Motor neuron (in vitro differentiated cells): Measurements from ENCODE around the gene TINAG. TPM values are rescaled to one million over a fixed set of nuclear protein-coding genes. Genes with fewer than 3 reads are reported as not detected.

Experiments
- ATAC-seq, 8 experiments: fragments of 200-7000 bp; cut with Tn5 transposase; replicated peaks in 6 of 8; 2 replicates each; pipeline ENCODE4 v1.8.0; 2021; ENCODE audit warnings: mild to moderate bottlenecking in 8 of 8, moderate library complexity in 8 of 8
- H3K27ac ChIP-seq, 2 donors: fragments of 250-450 bp; sonication (Bioruptor Pico); 2 replicates each; pipeline ENCODE4 v1.9.0; 2021; ENCODE audit warnings: antibody characterized with exemption in 2 of 2, mild to moderate bottlenecking in 2 of 2, moderate library complexity in 1 of 2
- H3K4me1 ChIP-seq, 2 donors: fragments of 250-450 bp; sonication (Bioruptor Pico); replicated peaks in 1 of 2; 2 replicates each; pipeline ENCODE4 v1.6.1; 2021; ENCODE audit warnings: antibody characterized with exemption in 2 of 2, mild to moderate bottlenecking in 2 of 2, moderate library complexity in 1 of 2
- H3K4me3 ChIP-seq, 5 donors: fragments of 250-450 bp; sonication (Bioruptor Pico); 2 replicates each; pipeline ENCODE4 v1.9.0; 2021; ENCODE audit warnings: antibody characterized with exemption in 5 of 5, mild to moderate bottlenecking in 5 of 5, moderate library complexity in 4 of 5
- WGBS, 10 experiments: fragments of 450-650 bp; shearing (Covaris generic); methylation state at CpG; one replicate each; pipeline ENCODE4 v1.0.0; 2022; 5-methylcytosine and 5-hydroxymethylcytosine counted together
- in situ Hi-C, 9 experiments: fragments of 400-800 bp; cut with MboI; loops; one replicate each; pipeline ENCODE4 v1.15.0; 2021; ENCODE audit warnings: low sequenced_read_pairs in 9 of 9, low pct_unique_long_range_greater_than_20kb in 2 of 9; ENCODE audit not compliant: unreplicated experiment in 9 of 9
- total RNA-seq, 8 experiments: library from RNA; unstranded; fragments of 300-600 nt; gene quantifications; 2 replicates each; pipeline versions ENCODE4 v1.2.3 to v1.2.4, GENCODE V29; 2022

Gene TINAG, protein sequence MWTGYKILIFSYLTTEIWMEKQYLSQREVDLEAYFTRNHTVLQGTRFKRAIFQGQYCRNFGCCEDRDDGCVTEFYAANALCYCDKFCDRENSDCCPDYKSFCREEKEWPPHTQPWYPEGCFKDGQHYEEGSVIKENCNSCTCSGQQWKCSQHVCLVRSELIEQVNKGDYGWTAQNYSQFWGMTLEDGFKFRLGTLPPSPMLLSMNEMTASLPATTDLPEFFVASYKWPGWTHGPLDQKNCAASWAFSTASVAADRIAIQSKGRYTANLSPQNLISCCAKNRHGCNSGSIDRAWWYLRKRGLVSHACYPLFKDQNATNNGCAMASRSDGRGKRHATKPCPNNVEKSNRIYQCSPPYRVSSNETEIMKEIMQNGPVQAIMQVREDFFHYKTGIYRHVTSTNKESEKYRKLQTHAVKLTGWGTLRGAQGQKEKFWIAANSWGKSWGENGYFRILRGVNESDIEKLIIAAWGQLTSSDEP
- total RNA-seq, result under 1 TPM in 1 of 8 experiments, not detected in 7; 0.19 TPM

DNA sequence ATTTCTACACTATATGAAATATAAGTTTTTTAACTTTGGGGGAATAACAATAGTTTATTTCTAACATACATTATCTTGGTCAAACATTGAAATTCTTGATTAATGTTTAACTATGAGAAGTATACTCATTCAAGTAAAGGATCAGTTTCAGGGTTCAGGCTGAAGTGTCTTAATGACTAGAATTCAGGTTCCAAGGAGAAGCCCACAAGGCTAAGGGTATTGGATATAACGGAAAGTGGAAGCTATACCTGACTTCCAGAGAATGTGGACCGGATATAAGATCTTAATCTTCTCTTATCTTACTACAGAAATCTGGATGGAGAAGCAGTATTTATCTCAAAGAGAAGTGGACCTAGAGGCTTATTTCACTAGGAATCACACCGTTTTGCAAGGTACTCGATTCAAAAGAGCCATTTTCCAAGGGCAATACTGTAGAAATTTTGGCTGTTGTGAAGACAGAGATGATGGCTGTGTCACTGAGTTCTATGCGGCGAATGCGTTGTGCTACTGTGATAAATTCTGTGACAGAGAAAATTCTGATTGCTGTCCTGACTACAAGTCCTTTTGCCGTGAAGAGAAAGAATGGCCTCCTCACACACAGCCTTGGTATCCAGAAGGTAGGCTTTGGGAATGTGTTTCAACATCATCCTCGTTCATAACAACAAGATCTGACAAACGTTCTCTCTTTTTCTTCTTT lies at the start of gene TINAG:
Gene TINAG (plus strand): TSS at position 153 of the 697 bp plus-strand sequence. CDS start 110 bp downstream, at position 263.
- Histone ChIP-seq H3K27ac (no peak within 1 kb of the TSS), H3K4me1 (no peaks in the 10 kb centered on the region), H3K4me3 (no peak within 1 kb of the TSS)
- in situ Hi-C loops, result no loop called here
- ATAC-seq, result no peak
- WGBS, 10 experiments, result 54 to 95% (median 78%) methylated on average over 2 to 10 of the region's 10 CpGs

DNA sequence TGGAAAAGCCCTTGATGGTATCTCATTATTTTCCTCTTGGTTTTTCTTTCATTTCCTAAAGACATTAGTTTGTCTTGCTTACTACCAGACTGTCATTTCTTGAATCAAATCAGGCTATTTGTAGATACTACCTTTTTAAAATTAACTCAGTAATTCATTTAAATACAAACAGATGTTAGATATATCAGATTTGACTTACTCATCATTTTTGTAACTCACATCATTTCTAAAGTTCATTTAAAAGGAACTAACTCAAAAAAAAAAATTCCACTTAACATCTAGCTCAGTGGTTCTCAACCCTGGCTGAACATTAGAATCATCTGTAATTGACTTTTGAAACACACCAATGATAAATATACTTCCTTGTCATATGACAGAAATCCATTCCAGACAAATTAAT lies 48.2 kb upstream of the TINAG start:
- in situ Hi-C loops, result loop anchor here in 1 of 9 experiments (25.0 kb wide), 1 partner anchor 273 kb away; no protein-coding TSS in a partner anchor
- no peak for ATAC-seq
- Histone ChIP-seq H3K27ac (no peak overlapping the region), H3K4me1 (no peaks in the 10 kb centered on the region), H3K4me3 (no peak overlapping the region)

- Histone ChIP-seq H3K4me3 (no peak overlapping the region), H3K4me1 (no peaks in the 10 kb centered on the region), H3K27ac (no peak overlapping the region)
- in situ Hi-C loops, result loop anchor here in 1 of 9 experiments (25.0 kb wide), 1 partner anchor 275 kb away; no protein-coding TSS in a partner anchor
- ATAC-seq, result no peak
- WGBS, 10 experiments, result 0 to 63% (median 16%) methylated on average over 1 of the region's 1 CpG; no CpG with 5 or more reads in 2 of the 10 experiments
Measured at GRCh38 chr6:54262499-54262898, 45.7 kb upstream of the TINAG start.

DNA sequence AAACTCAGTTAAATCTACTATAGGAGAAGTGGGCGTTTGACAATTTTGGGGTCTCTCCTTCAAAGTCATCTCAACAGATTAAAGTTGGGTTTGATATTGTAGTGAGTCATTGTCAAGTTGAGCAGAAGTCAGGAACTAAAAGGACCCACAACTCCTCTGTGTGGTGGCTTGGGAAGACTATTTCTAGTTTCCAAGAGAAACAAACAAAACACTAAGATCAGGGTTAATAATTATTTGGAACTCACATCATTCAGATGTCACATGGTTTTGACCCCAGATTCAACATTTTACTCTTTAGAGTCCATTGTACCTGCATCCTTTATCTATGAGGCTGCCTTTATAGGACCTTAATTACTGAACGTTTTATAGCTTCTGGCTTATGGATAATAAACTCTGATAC lies 45.3 kb upstream of the TINAG start:
- in situ Hi-C loops, result loop anchor here in 1 of 9 experiments (25.0 kb wide), 1 partner anchor 276 kb away; no protein-coding TSS in a partner anchor
- Histone ChIP-seq H3K4me3 (no peak overlapping the region), H3K27ac (no peak overlapping the region), H3K4me1 (no peaks in the 10 kb centered on the region)
- WGBS, 10 experiments, result 33 to 80% (median 57%) methylated on average over 1 to 2 of the region's 2 CpGs
- ATAC-seq, result no peak

GRCh38 chr6:54264581-54265272 lies 43.5 kb upstream of the TINAG start:
- no peaks in the 10 kb centered on the region for H3K4me1 ChIP-seq
- 0 to 97% (median 71%) methylated on average over 1 to 4 of the region's 4 CpGs; no CpG with 5 or more reads in 2 of the 10 experiments for WGBS, 10 experiments
- ATAC-seq, result no peak
- H3K4me3 ChIP-seq, result no peak overlapping the region
- no peak overlapping the region for H3K27ac ChIP-seq
- in situ Hi-C loops, result loop anchor here in 1 of 9 experiments (25.0 kb wide), 1 partner anchor 277 kb away; no protein-coding TSS in a partner anchor

DNA sequence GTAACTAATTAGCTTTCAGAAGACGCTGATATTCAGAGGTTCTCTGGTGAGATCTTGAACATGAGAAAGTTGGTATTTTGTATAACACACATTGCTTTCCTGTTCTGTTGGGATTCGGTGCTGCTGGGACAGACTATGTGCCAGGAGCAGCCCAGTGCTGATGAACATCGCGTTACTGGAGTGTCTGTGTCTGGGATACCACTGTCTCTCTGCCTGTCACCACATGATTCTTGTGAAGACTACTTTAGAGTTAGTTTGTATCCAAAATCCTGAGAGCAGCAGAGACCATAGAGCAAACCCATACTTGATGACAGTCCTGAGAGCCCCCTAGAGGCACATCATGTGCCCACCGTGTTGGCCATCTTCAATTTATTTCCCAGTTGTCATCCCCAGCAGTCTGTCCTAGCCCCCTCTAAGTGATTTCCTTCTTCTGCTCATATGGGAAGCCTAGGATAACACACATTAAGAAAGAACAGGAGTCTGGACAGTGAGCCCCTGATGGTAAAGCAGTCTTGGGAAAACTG lies 41.8 kb upstream of the TINAG start:
- H3K27ac ChIP-seq, result no peak overlapping the region
- in situ Hi-C loops, result loop anchor here in 1 of 9 experiments (25.0 kb wide), 1 partner anchor 279 kb away; no protein-coding TSS in a partner anchor
- H3K4me1 ChIP-seq, result no peaks in the 10 kb centered on the region
- no peak for ATAC-seq
- H3K4me3 ChIP-seq, result no peak overlapping the region
- 40 to 94% (median 85%) methylated on average over 1 to 5 of the region's 5 CpGs for WGBS, 10 experiments

GRCh38 chr6:54267798-54268197 lies 40.4 kb upstream of the TINAG start:
- in situ Hi-C loops, result loop anchor here in 1 of 9 experiments (25.0 kb wide), 1 partner anchor 280 kb away; no protein-coding TSS in a partner anchor
- Histone ChIP-seq H3K4me1 (no peaks in the 10 kb centered on the region), H3K4me3 (no peak overlapping the region), H3K27ac (no peak overlapping the region)
- peak in 3 of 8 experiments; percentile 33 to 52 (median 42) for ATAC-seq
- WGBS, 10 experiments, result 35 to 85% (median 75%) methylated on average over 1 to 2 of the region's 2 CpGs; no CpG with 5 or more reads in 1 of the 10 experiments

- H3K4me3 ChIP-seq, result no peak overlapping the region
- no peaks in the 10 kb centered on the region for H3K4me1 ChIP-seq
- H3K27ac ChIP-seq, result no peak overlapping the region
- 67 to 100% (median 95%) methylated on average over 2 to 6 of the region's 6 CpGs; no CpG with 5 or more reads in 2 of the 10 experiments for WGBS, 10 experiments
- in situ Hi-C loops, result loop anchor here in 1 of 9 experiments (25.0 kb wide), 1 partner anchor 286 kb away; no protein-coding TSS in a partner anchor
- no peak for ATAC-seq
Measured at GRCh38 chr6:54273214-54273820, 34.9 kb upstream of the TINAG start.

GRCh38 chr6:54274383-54274782 lies 33.9 kb upstream of the TINAG start:
- in situ Hi-C loops, result loop anchor here in 1 of 9 experiments (25.0 kb wide), 1 partner anchor 287 kb away; no protein-coding TSS in a partner anchor
- no peak for ATAC-seq
- no peak overlapping the region for H3K4me3 ChIP-seq
- no peak overlapping the region for H3K27ac ChIP-seq
- H3K4me1 ChIP-seq, result no peaks in the 10 kb centered on the region

- H3K4me3 ChIP-seq, result no peak overlapping the region
- no peaks in the 10 kb centered on the region for H3K4me1 ChIP-seq
- in situ Hi-C loops, result no loop called here
- no peak overlapping the region for H3K27ac ChIP-seq
- WGBS, 10 experiments, result 0 to 100% (median 87%) methylated on average over 1 of the region's 1 CpG
- no peak for ATAC-seq
Measured at GRCh38 chr6:54282186-54282585, 26.1 kb upstream of the TINAG start.

- ATAC-seq, result no peak
- no peaks in the 10 kb centered on the region for H3K4me1 ChIP-seq
- WGBS, 10 experiments, result 0 to 100% (median 80%) methylated on average over 1 to 3 of the region's 3 CpGs; no CpG with 5 or more reads in 2 of the 10 experiments
- no peak overlapping the region for H3K4me3 ChIP-seq
- in situ Hi-C loops, result no loop called here
- no peak overlapping the region for H3K27ac ChIP-seq
Measured at GRCh38 chr6:54284161-54284860, 23.9 kb upstream of the TINAG start.

GRCh38 chr6:54285595-54285994 lies 22.6 kb upstream of the TINAG start:
- in situ Hi-C loops, result no loop called here
- no peak overlapping the region for H3K4me3 ChIP-seq
- ATAC-seq, result no peak
- no peaks in the 10 kb centered on the region for H3K4me1 ChIP-seq
- H3K27ac ChIP-seq, result no peak overlapping the region
- 0 to 100% (median 94%) methylated on average over 1 to 3 of the region's 3 CpGs; no CpG with 5 or more reads in 1 of the 10 experiments for WGBS, 10 experiments
